ENCODE results near the gene DVL3.

The DVL3 gene

DNA sequence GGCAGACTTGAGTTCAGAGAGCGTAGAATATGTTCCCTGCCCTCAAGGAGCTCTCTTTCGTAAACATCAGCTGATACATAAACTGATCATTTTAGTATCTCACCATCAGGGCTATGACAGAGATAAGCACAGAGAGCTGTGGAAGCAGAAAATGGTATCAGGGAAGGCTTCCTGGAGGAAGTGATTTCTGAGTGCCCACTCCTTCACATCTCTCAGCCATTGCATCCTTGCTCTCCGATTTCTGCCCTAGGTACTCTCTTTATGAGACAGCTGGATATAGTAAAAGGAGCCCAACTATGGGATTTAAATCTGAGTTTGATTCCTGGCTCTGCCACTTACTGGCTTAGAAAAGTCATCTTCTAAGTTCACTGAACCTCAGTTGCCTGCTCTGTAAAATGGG lies 10.4 kb downstream of the DVL3 start:
- Histone ChIP-seq H3K9ac (ENCODE audit: low read length) (no peak overlapping the region), H3K4me2 (ENCODE audit: low read depth, low read length, poor library complexity, severe bottlenecking) (no peak overlapping the region), H2AFZ (ENCODE audit: low read depth, low read length, severe bottlenecking) (no peak overlapping the region), H3K27ac (ENCODE audit: low read depth, low read length) (no peak overlapping the region), H3K36me3 (ENCODE audit: low read length) (no peaks in the 10 kb centered on the region), H3K27me3 (ENCODE audit: low read length) (no peaks in the 10 kb centered on the region), H3K4me3 (ENCODE audit: insufficient read depth, low read length, poor library complexity, severe bottlenecking) (no peak overlapping the region), H3K9me3 (ENCODE audit: insufficient read depth, low read length) (no peaks in the 10 kb centered on the region), H3K79me2 (ENCODE audit: insufficient read depth, low read length) (peaks cover under 1% of the 10 kb centered on the region; the same call in 1 of the 2 replicates), H3K9me2 (replicated peaks; ENCODE audit: insufficient read depth, low read length) (no peaks in the 10 kb centered on the region), H4K20me1 (ENCODE audit: low read depth, low read length) (no peaks in the 10 kb centered on the region), H3F3A (ENCODE audit: insufficient read depth) (no peaks in the 10 kb centered on the region)
- TF ChIP-seq, protein P1, sequence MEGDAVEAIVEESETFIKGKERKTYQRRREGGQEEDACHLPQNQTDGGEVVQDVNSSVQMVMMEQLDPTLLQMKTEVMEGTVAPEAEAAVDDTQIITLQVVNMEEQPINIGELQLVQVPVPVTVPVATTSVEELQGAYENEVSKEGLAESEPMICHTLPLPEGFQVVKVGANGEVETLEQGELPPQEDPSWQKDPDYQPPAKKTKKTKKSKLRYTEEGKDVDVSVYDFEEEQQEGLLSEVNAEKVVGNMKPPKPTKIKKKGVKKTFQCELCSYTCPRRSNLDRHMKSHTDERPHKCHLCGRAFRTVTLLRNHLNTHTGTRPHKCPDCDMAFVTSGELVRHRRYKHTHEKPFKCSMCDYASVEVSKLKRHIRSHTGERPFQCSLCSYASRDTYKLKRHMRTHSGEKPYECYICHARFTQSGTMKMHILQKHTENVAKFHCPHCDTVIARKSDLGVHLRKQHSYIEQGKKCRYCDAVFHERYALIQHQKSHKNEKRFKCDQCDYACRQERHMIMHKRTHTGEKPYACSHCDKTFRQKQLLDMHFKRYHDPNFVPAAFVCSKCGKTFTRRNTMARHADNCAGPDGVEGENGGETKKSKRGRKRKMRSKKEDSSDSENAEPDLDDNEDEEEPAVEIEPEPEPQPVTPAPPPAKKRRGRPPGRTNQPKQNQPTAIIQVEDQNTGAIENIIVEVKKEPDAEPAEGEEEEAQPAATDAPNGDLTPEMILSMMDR (IDR thresholded peaks at IDR 0.05; ENCODE audit: insufficient read depth, low read length, poor library complexity, severe bottlenecking): no peak
- TF ChIP-seq EZH2phosphoT487 (conservative IDR thresholded peaks at IDR 0.05; ENCODE audit: low read length): no peak

DNA sequence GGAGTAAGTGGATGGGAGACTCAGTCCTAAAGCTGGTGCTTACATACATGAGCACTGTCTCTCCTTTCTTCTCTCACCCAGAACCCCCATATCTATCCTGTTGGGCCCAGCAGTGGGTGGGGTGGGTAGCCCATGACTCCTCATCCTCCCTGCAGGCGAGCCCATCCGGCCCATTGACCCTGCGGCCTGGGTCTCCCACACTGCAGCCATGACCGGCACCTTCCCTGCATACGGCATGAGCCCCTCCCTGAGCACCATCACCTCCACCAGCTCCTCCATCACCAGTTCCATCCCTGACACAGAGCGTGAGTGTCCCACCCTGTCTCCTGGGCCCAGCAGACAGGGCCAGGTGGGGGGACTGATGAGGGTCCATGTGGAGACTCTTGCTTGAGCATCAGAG lies 11.5 kb downstream of the DVL3 start:
- Histone ChIP-seq H3K27me3 (ENCODE audit: low read length) (no peaks in the 10 kb centered on the region), H3K9me3 (ENCODE audit: insufficient read depth, low read length) (no peaks in the 10 kb centered on the region), H3K79me2 (ENCODE audit: insufficient read depth, low read length) (no peaks in the 10 kb centered on the region), H4K20me1 (ENCODE audit: low read depth, low read length) (no peaks in the 10 kb centered on the region), H3K4me2 (ENCODE audit: low read depth, low read length, poor library complexity, severe bottlenecking) (no peak overlapping the region), H3K9me2 (replicated peaks; ENCODE audit: insufficient read depth, low read length) (no peaks in the 10 kb centered on the region), H3K36me3 (ENCODE audit: low read length) (no peaks in the 10 kb centered on the region), H3K9ac (ENCODE audit: low read length) (no peak overlapping the region), H3K27ac (ENCODE audit: low read depth, low read length) (no peak overlapping the region), H3F3A (ENCODE audit: insufficient read depth) (no peaks in the 10 kb centered on the region), H2AFZ (ENCODE audit: low read depth, low read length, severe bottlenecking) (no peak overlapping the region), H3K4me3 (ENCODE audit: insufficient read depth, low read length, poor library complexity, severe bottlenecking) (no peak overlapping the region)
- TF ChIP-seq, protein P1 (IDR thresholded peaks at IDR 0.05; ENCODE audit: insufficient read depth, low read length, poor library complexity, severe bottlenecking): no peak
- TF ChIP-seq EZH2phosphoT487 (conservative IDR thresholded peaks at IDR 0.05; ENCODE audit: low read length): no peak

DNA sequence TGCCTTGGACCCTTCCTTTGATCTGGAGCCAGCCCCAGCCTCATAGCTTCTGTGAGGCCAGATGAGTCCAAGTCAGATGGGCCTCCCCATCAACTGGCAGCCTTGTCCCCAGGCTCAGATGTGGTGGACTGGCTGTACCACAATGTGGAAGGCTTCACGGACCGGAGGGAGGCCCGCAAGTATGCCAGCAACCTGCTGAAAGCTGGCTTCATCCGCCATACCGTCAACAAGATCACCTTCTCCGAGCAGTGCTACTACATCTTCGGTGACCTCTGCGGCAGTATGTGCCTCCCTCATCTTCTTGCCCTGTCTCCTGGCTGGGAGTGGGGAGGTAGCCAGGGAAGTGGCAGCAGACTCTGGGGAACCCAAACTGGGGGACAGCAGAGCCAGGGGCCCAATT lies 12.6 kb downstream of the DVL3 start:
- no peaks in the 10 kb centered on the region for H3K9me3 ChIP-seq (ENCODE audit: insufficient read depth, low read length)
- H3K27ac ChIP-seq (ENCODE audit: low read depth, low read length): no peak overlapping the region
- H3K9me2 ChIP-seq (replicated peaks; ENCODE audit: insufficient read depth, low read length): no peaks in the 10 kb centered on the region
- no peak overlapping the region for H2AFZ ChIP-seq (ENCODE audit: low read depth, low read length, severe bottlenecking)
- H3K36me3 ChIP-seq (ENCODE audit: low read length): no peaks in the 10 kb centered on the region
- no peaks in the 10 kb centered on the region for H4K20me1 ChIP-seq (ENCODE audit: low read depth, low read length)
- H3F3A ChIP-seq (ENCODE audit: insufficient read depth): no peaks in the 10 kb centered on the region
- no peak overlapping the region for H3K4me2 ChIP-seq (ENCODE audit: low read depth, low read length, poor library complexity, severe bottlenecking)
- no peak for TF ChIP-seq EZH2phosphoT487 (conservative IDR thresholded peaks at IDR 0.05; ENCODE audit: low read length)
- TF ChIP-seq, protein P1 (IDR thresholded peaks at IDR 0.05; ENCODE audit: insufficient read depth, low read length, poor library complexity, severe bottlenecking): no peak
- H3K27me3 ChIP-seq (ENCODE audit: low read length): no peaks in the 10 kb centered on the region
- H3K9ac ChIP-seq (ENCODE audit: low read length): no peak overlapping the region
- H3K79me2 ChIP-seq (ENCODE audit: insufficient read depth, low read length): no peaks in the 10 kb centered on the region
- H3K4me3 ChIP-seq (ENCODE audit: insufficient read depth, low read length, poor library complexity, severe bottlenecking): no peak overlapping the region

Data from SU-DHL-6 (cell line).